Spleen (tissue), 11 donors: ENCODE data around the gene IQCE. TPM values are rescaled to one million over a fixed set of nuclear protein-coding genes. Genes with fewer than 3 reads are reported as not detected.
A peak's percentile ranks its signal among the peaks of the same experiment; 100 is the strongest.

Experiments
- DNase-seq: peaks from one replicate; pipeline ENCODE4 v3.0.0-alpha.2; 2020
- H3K27ac ChIP-seq, 8 donors: fragments of 200-600 bp; sonication (generic) in 7 of 8; 1 replicate in 4 of 8; 2 replicates in 4 of 8; pipeline versions ENCODE4 v1.5.0 to v1.8.0; 2016 to 2021; ENCODE audit warnings: inconsistent platforms in 4 of 8, mild to moderate bottlenecking in 4 of 8, moderate library complexity in 1 of 8
- H3K27me3 ChIP-seq, 7 donors: fragments of 200-600 bp; sonication (generic) in 6 of 7; replicated peaks in 1 of 7; 1 replicate in 4 of 7; 2 replicates in 3 of 7; pipeline versions ENCODE4 v1.5.0 to v1.8.0; 2016 to 2021; ENCODE audit warnings: inconsistent platforms in 3 of 7, mild to moderate bottlenecking in 1 of 7
- H3K36me3 ChIP-seq, 6 donors: fragments of 200-600 bp; sonication (generic) in 5 of 6; 1 replicate in 4 of 6; 2 replicates in 2 of 6; pipeline versions ENCODE4 v1.5.0 to v1.8.0; 2016 to 2021; ENCODE audit warnings: inconsistent platforms in 2 of 6
- H3K4me1 ChIP-seq, 6 donors: fragments of 200-600 bp; sonication (generic) in 5 of 6; 1 replicate in 3 of 6; 2 replicates in 3 of 6; pipeline versions ENCODE4 v1.5.0 to v1.8.0; 2016 to 2021; ENCODE audit warnings: inconsistent platforms in 3 of 6
- H3K4me3 ChIP-seq, 8 donors: fragments of 200-600 bp; sonication (generic) in 7 of 8; 1 replicate in 4 of 8; 2 replicates in 4 of 8; pipeline versions ENCODE4 v1.5.0 to v1.8.0; 2016 to 2021; ENCODE audit warnings: inconsistent platforms in 4 of 8, mild to moderate bottlenecking in 4 of 8, moderate library complexity in 2 of 8
- H3K9me3 ChIP-seq, 8 donors: fragments of 200-600 bp; sonication (generic) in 7 of 8; 1 replicate in 4 of 8; 2 replicates in 4 of 8; pipeline versions ENCODE4 v1.5.0 to v1.8.0; 2016 to 2021; ENCODE audit warnings: inconsistent platforms in 4 of 8
- CTCF ChIP-seq, 11 experiments: fragments of 200-600 bp in 7 of 11; fragments of 450-650 bp in 4 of 11; sonication (generic) in 4 of 11; IDR thresholded peaks in 8 of 11; conservative IDR thresholded peaks in 3 of 11; 1 replicate in 7 of 11; 2 replicates in 4 of 11; pipeline versions ENCODE4 v1.4.0 to v1.8.0; 2016 to 2021; ENCODE audit warnings: antibody characterized with exemption in 11 of 11, inconsistent platforms in 4 of 11, mild to moderate bottlenecking in 1 of 11
- POLR2A ChIP-seq, 3 donors: fragments of 450-650 bp; IDR thresholded peaks; one replicate each; pipeline ENCODE4 v1.5.1; 2017; ENCODE audit warnings: antibody characterized with exemption in 3 of 3, mild to moderate bottlenecking in 1 of 3
- POLR2AphosphoS5 ChIP-seq, 3 donors: sonication (generic); formaldehyde crosslinking; IDR thresholded peaks; one replicate each; pipeline ENCODE4 v1.5.1; 2017; ENCODE audit warnings: antibody characterized with exemption in 3 of 3
- WGBS, 5 donors: extraction: QIAGEN DNeasy Blood & Tissue Kit in 3 of 5; methylation state at CpG; one replicate each; pipeline versions ENCODE4 v1.1.5 to v1.1.7; 2013 to 2018; 5-methylcytosine and 5-hydroxymethylcytosine counted together
- intact Hi-C: fragments of 100-400 bp; cut with DNase I; formaldehyde crosslinking; loops from one replicate; pipeline ENCODE4 v1.15.0; 2023; ENCODE audit warnings: low total_unique reads
- polyA plus RNA-seq, 3 donors: library from polyadenylated mRNA; stranded (reverse); fragments of 200-250 nt; gene quantifications; one replicate each; pipeline ENCODE4 v1.2.1, GENCODE V29; 2013
- total RNA-seq, 7 donors: library from RNA; depleted of rRNA in 3 of 7; stranded (reverse); fragments of >200 nt in 3 of 7; fragmentation: NEBNext Ultra II Directional in 4 of 7; extraction: Animal tissue kit (Norgen Biotek cat#: 25700) in 4 of 7; gene quantifications; one replicate each; pipeline versions ENCODE4 v1.1.0 to v1.2.1, GENCODE V29; 2016 to 2021
- donor health status: healthy with polysubstance abuse.
- donor health status: DM: no; HTN: no; CAD: no; lungs with moderate emphysema.
- donor health status: DM: no; HTN: no; CAD: no.
- donor health status: Bipolar disorder and iron deficiency.
- donor health status: healthy.
- donor health status: DM: no; HTN: no; CAD: no.
- donor health status: DM: yes; HTN: yes; CAD: no.

The IQCE gene
- total and polyA plus RNA-seq, 10 donors: 1.2 to 17.1 (median 11.4) TPM

- Histone ChIP-seq H3K27ac (no peak overlapping the region), H3K36me3 (peaks cover 0 to 89% (median 30%) of the 10 kb centered on the region in 6 donors), H3K27me3 (no peaks in the 10 kb centered on the region), H3K4me1 (peaks cover 8 to 32% (median 20%) of the 10 kb centered on the region in 6 donors), H3K9me3 (no peaks in the 10 kb centered on the region), H3K4me3 (no peak overlapping the region)
- no peak for TF ChIP-seq POLR2A (IDR thresholded peaks at IDR 0.05)
- TF ChIP-seq POLR2AphosphoS5 (IDR thresholded peaks at IDR 0.05): peak in 1 of 3 donors; percentile 6
- 90 to 97% (median 93%) methylated on average over 11 of the region's 11 CpGs for WGBS, 5 donors
- DNase-seq: no peak
- intact Hi-C loops: no loop called here
Measured at GRCh38 chr7:2649991-2650390, 91.2 kb downstream of the IQCE start.

GRCh38 chr7:2650451-2650850, 91.7 kb downstream of the IQCE start:
- Histone ChIP-seq H3K9me3 (no peaks in the 10 kb centered on the region), H3K36me3 (peaks cover 0 to 94% (median 32%) of the 10 kb centered on the region in 6 donors), H3K4me3 (no peak overlapping the region), H3K4me1 (peaks cover 4 to 28% (median 16%) of the 10 kb centered on the region in 6 donors), H3K27ac (no peak overlapping the region), H3K27me3 (no peaks in the 10 kb centered on the region)
- TF ChIP-seq POLR2A (IDR thresholded peaks at IDR 0.05): no peak
- TF ChIP-seq CTCF (IDR thresholded peaks at IDR 0.05 in 8 of 11, conservative IDR thresholded peaks at IDR 0.05 in 3 of 11): no peak
- TF ChIP-seq POLR2AphosphoS5 (IDR thresholded peaks at IDR 0.05): no peak
- DNase-seq: no peak
- intact Hi-C loops: no loop called here
- 73 to 92% (median 86%) methylated on average over 8 of the region's 8 CpGs for WGBS, 5 donors

- intact Hi-C loops: no loop called here
- TF ChIP-seq POLR2A (IDR thresholded peaks at IDR 0.05) (no peak), CTCF (IDR thresholded peaks at IDR 0.05 in 8 of 11, conservative IDR thresholded peaks at IDR 0.05 in 3 of 11) (peak in 2 of 11 experiments; percentile 18 to 42)
- H3K36me3 ChIP-seq: peaks cover 0 to 100% (median 36%) of the 10 kb centered on the region in 6 donors
Measured at GRCh38 chr7:2651336-2651735, 92.6 kb downstream of the IQCE start.

GRCh38 chr7:2651847-2652735, 93.3 kb downstream of the IQCE start:
- TF ChIP-seq POLR2AphosphoS5 (IDR thresholded peaks at IDR 0.05): peak in 2 of 3 donors; percentile 41 to 45
- no peak for TF ChIP-seq POLR2A (IDR thresholded peaks at IDR 0.05)
- intact Hi-C loops: no loop called here
- Histone ChIP-seq H3K4me1 (peaks cover 0 to 11% (median 5%) of the 10 kb centered on the region in 6 donors), H3K9me3 (no peaks in the 10 kb centered on the region), H3K27ac (no peak overlapping the region), H3K36me3 (peaks cover 0 to 100% (median 38%) of the 10 kb centered on the region in 6 donors), H3K27me3 (no peaks in the 10 kb centered on the region), H3K4me3 (no peak overlapping the region)
- WGBS, 5 donors: 89 to 93% (median 92%) methylated on average over 23 to 28 of the region's 28 CpGs
- DNase-seq: no peak

More at GRCh38 chr7:2651336-2651735, 92.6 kb downstream of the IQCE start:
- no peak overlapping the region for H3K27ac ChIP-seq
- DNase-seq: no peak
- WGBS, 5 donors: 68 to 90% (median 75%) methylated on average over 12 to 15 of the region's 15 CpGs
- H3K4me3 ChIP-seq: no peak overlapping the region
- H3K27me3 ChIP-seq: no peaks in the 10 kb centered on the region
- peaks cover 0 to 19% (median 7%) of the 10 kb centered on the region in 6 donors for H3K4me1 ChIP-seq
- H3K9me3 ChIP-seq: no peaks in the 10 kb centered on the region

- intact Hi-C loops: no loop called here
- peaks cover 0 to 100% (median 34%) of the 10 kb centered on the region in 6 donors for H3K36me3 ChIP-seq
- DNase-seq: no peak
- peaks cover 0 to 6% (median 2%) of the 10 kb centered on the region in 6 donors for H3K4me1 ChIP-seq
- no peak overlapping the region for H3K27ac ChIP-seq
- no peaks in the 10 kb centered on the region for H3K27me3 ChIP-seq
- peak in 2 of 3 donors; percentile 7 to 23 for TF ChIP-seq POLR2AphosphoS5 (IDR thresholded peaks at IDR 0.05)
- no peak for TF ChIP-seq POLR2A (IDR thresholded peaks at IDR 0.05)
- H3K9me3 ChIP-seq: no peaks in the 10 kb centered on the region
- no peak overlapping the region for H3K4me3 ChIP-seq
- WGBS, 5 donors: 85 to 93% (median 91%) methylated on average over 6 to 12 of the region's 12 CpGs
Measured at GRCh38 chr7:2652736-2653060, 93.9 kb downstream of the IQCE start.
